ENCODE results near the gene DTNBP1.

GRCh38 chr6:15553736-15554294, 109.0 kb downstream of the DTNBP1 start:
- TF ChIP-seq POLR2A (IDR thresholded peaks at IDR 0.05) (no peak), EP300 (IDR thresholded peaks at IDR 0.05) (no peak), CTCF (IDR thresholded peaks at IDR 0.05) (no peak)
